Left ventricle myocardium inferior (tissue), 1 donor: ENCODE data around the gene DLG5. TPM values are rescaled to one million over a fixed set of nuclear protein-coding genes. Genes with fewer than 3 reads are reported as not detected.

Experiments
- DNase-seq: peaks from one replicate; pipeline ENCODE4 v3.0.0-alpha.2; 2020
- H3K27ac ChIP-seq: fragments of 200-600 bp; replicated peaks from 2 replicates; pipeline ENCODE4 v1.8.0; 2021
- H3K27me3 ChIP-seq: fragments of 200-600 bp; 2 replicates; pipeline ENCODE4 v1.8.0; 2021; ENCODE audit warnings: low read depth
- H3K36me3 ChIP-seq: fragments of 200-600 bp; 2 replicates; pipeline ENCODE4 v1.8.0; 2021
- H3K4me1 ChIP-seq: fragments of 200-600 bp; 2 replicates; pipeline ENCODE4 v1.8.0; 2021
- H3K4me3 ChIP-seq: fragments of 200-600 bp; 2 replicates; pipeline ENCODE4 v1.8.0; 2021; ENCODE audit warnings: mild to moderate bottlenecking, moderate library complexity
- H3K9me3 ChIP-seq: fragments of 200-600 bp; replicated peaks from 2 replicates; pipeline ENCODE4 v1.8.0; 2021
- intact Hi-C: fragments of 100-400 bp; cut with micrococcal nuclease; formaldehyde crosslinking; loops from one replicate; pipeline ENCODE4 v1.11.0; 2022
- total RNA-seq: library from RNA; stranded (reverse); fragmentation: NEBNext Ultra II Directional; extraction: Animal tissue kit (Norgen Biotek cat#: 25700); gene quantifications from one replicate; pipeline ENCODE4 v1.2.1, GENCODE V29; 2021
- TF ChIP-seq, protein P1 (sequence below): fragments of 200-600 bp; IDR thresholded peaks from 2 replicates; pipeline ENCODE4 v1.8.0; 2021; ENCODE audit warnings: antibody characterized with exemption, mild to moderate bottlenecking, borderline replicate concordance
- donor health status: DM: no; HTN: yes; CAD: no; lungs with severe emphysema.

The DLG5 gene
- total RNA-seq, 1 donor from 2014 or later = 8.9 TPM

DNA sequence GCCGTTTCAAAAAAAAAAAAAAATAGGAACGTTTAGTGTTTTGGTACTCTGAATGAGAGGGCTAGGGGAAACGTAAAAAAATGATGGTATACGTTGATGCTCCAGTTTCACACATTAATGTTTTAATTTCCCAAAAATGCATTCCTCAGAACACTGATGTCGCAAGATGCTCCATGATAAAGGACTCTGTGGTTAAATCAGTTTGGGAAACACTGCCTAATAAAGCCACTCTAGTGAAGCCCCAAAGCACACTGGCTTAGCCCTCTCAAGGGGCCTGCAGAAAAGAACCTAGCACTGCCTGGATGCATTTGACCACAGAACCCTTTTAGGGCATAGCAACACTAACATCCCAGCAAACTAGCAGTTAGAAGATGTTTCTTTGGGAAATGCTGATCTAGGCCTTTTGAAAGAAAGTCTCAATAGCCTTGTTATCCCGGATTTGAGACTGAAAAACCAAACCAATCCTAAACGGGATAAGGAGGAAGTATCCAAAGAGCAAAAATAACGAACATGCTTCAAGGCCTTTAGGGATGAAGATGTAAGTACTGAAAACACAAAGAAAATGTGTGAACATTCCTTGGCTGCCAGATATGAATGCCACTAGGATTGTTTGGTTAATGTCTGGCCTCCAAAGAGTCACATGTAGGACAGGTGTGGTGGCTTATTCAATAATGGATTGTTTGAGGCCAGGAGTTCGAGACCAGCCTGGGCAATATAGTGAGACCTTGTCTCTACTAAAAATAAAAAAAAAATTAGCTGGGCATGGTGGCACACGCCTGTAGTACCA, 11.0 kb downstream of the DLG5 start:
- no peaks in the 10 kb centered on the region for H3K9me3 ChIP-seq
- H3K4me3 ChIP-seq = no peak overlapping the region
- intact Hi-C loops = no loop called here
- H3K4me1 ChIP-seq = peaks cover 1% of the 10 kb centered on the region
- no peak for DNase-seq
- TF ChIP-seq, protein P1, sequence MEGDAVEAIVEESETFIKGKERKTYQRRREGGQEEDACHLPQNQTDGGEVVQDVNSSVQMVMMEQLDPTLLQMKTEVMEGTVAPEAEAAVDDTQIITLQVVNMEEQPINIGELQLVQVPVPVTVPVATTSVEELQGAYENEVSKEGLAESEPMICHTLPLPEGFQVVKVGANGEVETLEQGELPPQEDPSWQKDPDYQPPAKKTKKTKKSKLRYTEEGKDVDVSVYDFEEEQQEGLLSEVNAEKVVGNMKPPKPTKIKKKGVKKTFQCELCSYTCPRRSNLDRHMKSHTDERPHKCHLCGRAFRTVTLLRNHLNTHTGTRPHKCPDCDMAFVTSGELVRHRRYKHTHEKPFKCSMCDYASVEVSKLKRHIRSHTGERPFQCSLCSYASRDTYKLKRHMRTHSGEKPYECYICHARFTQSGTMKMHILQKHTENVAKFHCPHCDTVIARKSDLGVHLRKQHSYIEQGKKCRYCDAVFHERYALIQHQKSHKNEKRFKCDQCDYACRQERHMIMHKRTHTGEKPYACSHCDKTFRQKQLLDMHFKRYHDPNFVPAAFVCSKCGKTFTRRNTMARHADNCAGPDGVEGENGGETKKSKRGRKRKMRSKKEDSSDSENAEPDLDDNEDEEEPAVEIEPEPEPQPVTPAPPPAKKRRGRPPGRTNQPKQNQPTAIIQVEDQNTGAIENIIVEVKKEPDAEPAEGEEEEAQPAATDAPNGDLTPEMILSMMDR = no peak
- no peak overlapping the region for H3K27ac ChIP-seq
- no peaks in the 10 kb centered on the region for H3K27me3 ChIP-seq
- H3K36me3 ChIP-seq = no peaks in the 10 kb centered on the region

DNA sequence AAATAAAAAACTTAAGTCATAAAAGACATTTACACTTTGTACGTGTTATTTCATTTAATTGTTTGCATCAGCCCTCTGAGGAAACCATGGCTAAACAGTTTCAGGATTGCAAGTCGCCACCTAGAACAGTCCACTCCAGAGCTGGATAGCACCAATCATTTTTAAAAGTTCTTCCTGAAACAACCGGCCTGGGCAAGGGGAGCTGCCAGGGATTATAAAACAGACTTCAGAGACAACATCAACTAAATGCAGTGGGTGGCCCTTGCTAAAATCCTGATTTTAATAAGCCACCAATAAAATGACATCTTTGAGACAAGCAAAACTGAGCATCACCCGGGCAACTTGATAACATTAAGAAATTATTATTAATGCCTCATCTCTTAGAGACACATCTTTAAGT, 13.5 kb downstream of the DLG5 start:
- H3K4me3 ChIP-seq = no peak overlapping the region
- no peaks in the 10 kb centered on the region for H3K9me3 ChIP-seq
- DNase-seq = no peak
- no peak overlapping the region for H3K27ac ChIP-seq
- TF ChIP-seq, protein P1 = no peak
- no peaks in the 10 kb centered on the region for H3K36me3 ChIP-seq
- peaks cover 21% of the 10 kb centered on the region for H3K4me1 ChIP-seq
- H3K27me3 ChIP-seq = no peaks in the 10 kb centered on the region
- intact Hi-C loops = no loop called here

DNA sequence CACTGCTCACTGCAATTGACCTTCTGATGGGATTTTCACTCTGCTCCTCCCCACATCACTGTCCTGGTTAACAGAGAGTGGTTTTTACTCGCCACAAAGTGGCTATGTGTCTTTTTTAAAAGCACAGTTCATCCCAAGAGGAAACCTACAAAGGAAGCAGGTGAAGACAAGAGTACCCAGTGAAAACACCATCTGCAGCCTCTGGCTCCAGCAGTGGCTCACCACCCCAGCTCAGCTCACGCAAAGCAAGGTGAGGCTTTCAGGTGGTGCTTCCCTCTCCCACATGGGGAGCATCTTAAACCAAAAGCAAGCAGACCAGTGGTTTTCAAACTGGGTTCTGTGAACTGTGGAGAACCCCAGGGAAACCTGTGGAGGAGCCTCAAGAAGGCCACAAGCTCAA, 14.0 kb downstream of the DLG5 start:
- Histone ChIP-seq H3K9me3 (no peaks in the 10 kb centered on the region), H3K27ac (no peak overlapping the region), H3K4me1 (peaks cover 26% of the 10 kb centered on the region), H3K36me3 (no peaks in the 10 kb centered on the region), H3K27me3 (no peaks in the 10 kb centered on the region), H3K4me3 (no peak overlapping the region)
- DNase-seq = no peak
- intact Hi-C loops = no loop called here
- TF ChIP-seq, protein P1 = no peak

DNA sequence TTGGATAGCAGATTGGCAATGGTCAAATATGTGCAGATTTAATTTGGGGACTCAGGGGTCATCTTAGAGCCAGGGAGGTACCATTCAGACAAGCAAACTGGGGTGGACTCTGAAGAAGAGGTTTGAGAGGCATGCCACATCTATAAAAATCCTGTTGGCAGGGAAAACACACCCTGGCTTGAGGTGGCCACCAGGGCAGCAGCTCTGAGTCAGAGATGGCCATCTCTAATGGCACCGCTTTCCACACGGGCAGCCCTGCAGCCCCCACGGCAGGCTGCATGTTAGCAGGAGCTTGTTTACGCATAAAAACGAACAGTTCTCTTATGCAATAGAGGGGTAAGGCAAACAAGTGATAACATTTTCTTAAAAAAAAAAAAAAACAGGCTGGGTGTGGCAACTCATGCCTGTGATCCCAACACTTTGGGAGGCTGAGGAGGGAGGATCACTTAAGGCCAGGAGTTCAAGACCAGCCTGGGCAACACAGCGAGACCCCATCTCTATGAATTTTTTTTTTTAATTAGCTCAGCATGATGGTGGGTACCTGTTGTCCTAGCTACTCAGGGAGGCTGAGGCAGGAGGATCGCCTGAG, 14.9 kb downstream of the DLG5 start:
- Histone ChIP-seq H3K4me3 (no peak overlapping the region), H3K27ac (no peak overlapping the region), H3K9me3 (no peaks in the 10 kb centered on the region), H3K36me3 (no peaks in the 10 kb centered on the region), H3K27me3 (no peaks in the 10 kb centered on the region), H3K4me1 (peaks cover 32% of the 10 kb centered on the region)
- TF ChIP-seq, protein P1 = no peak
- no peak for DNase-seq
- intact Hi-C loops = no loop called here

DNA sequence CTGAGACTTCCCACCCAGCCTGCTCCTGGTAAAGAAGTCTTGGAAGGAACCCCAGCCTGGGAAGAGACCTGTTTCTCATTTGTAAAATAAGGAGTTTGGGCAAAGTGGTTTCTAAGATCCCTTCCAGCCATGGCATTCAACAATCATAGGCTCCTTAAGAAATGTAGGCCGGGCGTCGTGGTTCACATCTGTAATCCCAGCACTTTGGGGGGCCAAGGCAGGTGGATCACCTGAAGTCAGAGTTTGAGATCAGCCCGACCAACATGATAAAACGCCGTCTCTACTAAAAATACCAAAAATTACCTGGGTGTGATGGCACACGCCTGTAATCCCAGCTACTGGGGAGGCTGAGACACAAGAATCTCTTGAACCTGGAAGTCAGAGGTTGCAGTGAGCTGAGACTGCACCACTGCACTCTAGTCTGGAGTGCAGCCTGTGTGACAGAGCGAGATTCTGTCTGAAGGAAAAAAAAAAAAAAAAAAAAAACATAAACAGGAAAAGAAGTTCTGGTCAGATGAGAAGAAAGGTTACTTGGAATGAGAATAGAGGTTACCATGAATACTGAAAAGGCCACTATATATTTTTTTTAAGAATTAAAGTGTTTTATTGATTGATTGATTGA, 15.9 kb downstream of the DLG5 start:
- H3K27ac ChIP-seq = no peak overlapping the region
- DNase-seq = no peak
- TF ChIP-seq, protein P1 = no peak
- no peaks in the 10 kb centered on the region for H3K9me3 ChIP-seq
- intact Hi-C loops = no loop called here
- H3K4me3 ChIP-seq = no peak overlapping the region
- H3K36me3 ChIP-seq = no peaks in the 10 kb centered on the region
- H3K4me1 ChIP-seq = peaks cover 32% of the 10 kb centered on the region
- H3K27me3 ChIP-seq = no peaks in the 10 kb centered on the region
